ENCODE data around the gene VPS41.

DNA sequence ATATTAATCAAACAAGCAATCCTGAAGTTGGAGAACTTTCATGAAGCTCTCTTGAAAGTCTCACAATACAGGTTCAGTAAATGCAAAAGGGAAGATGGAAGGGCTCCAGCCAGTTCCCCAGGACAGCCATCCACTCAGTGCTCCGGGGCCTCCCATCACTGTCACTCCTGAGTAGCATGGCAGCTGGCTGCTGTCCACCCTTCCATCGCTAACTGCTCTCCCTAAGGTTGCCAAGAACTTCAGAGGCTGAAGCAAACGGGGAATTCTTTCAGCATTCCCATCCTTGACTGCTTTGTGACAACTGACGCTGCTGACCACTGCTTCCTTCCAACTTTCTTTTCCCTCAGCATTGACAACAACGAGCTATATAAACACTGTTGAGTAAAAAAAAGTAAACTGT, 69.1 kb downstream of the VPS41 start:
- TF ChIP-seq, protein P1, sequence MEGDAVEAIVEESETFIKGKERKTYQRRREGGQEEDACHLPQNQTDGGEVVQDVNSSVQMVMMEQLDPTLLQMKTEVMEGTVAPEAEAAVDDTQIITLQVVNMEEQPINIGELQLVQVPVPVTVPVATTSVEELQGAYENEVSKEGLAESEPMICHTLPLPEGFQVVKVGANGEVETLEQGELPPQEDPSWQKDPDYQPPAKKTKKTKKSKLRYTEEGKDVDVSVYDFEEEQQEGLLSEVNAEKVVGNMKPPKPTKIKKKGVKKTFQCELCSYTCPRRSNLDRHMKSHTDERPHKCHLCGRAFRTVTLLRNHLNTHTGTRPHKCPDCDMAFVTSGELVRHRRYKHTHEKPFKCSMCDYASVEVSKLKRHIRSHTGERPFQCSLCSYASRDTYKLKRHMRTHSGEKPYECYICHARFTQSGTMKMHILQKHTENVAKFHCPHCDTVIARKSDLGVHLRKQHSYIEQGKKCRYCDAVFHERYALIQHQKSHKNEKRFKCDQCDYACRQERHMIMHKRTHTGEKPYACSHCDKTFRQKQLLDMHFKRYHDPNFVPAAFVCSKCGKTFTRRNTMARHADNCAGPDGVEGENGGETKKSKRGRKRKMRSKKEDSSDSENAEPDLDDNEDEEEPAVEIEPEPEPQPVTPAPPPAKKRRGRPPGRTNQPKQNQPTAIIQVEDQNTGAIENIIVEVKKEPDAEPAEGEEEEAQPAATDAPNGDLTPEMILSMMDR (IDR thresholded peaks at IDR 0.05), result no peak
- TF ChIP-seq POLR2A (IDR thresholded peaks at IDR 0.05), result no peak
